GM19238 (cell line): ENCODE data around the gene DGUOK.
"Not testable (repeated sequence)": the region's sequence is repeated elsewhere in the genome, so short reads cannot be mapped to it uniquely, and the experiment has no call there.

Experiments used
- DNase-seq: peaks from one replicate; pipeline ENCODE4 v3.0.0; 2011; ENCODE audit warnings: low spot score; ENCODE audit not compliant: insufficient read length

DGUOK gene

GRCh38 chr2:73920577-73921545, 5.8 kb upstream of the DGUOK start:
- no peak for DNase-seq

GRCh38 chr2:73921581-73921980, 5.1 kb upstream of the DGUOK start:
- DNase-seq: no peak

- DNase-seq: no peak
Measured at GRCh38 chr2:73922681-73923080, 4.0 kb upstream of the DGUOK start.

- DNase-seq: no peak
Measured at GRCh38 chr2:73925033-73925704, 1.5 kb upstream of the DGUOK start.

GRCh38 chr2:73925853-73926492, 707 bp upstream of the DGUOK start:
- DNase-seq: no peak

- DNase-seq: no peak
Measured at GRCh38 chr2:73927344-73927743, 664 bp downstream of the DGUOK start.

GRCh38 chr2:73928963-73929347, 2.3 kb downstream of the DGUOK start:
- DNase-seq: no peak

GRCh38 chr2:73930386-73930785, 3.7 kb downstream of the DGUOK start:
- DNase-seq: no peak

GRCh38 chr2:73931531-73932500, 5.1 kb downstream of the DGUOK start:
- no peak for DNase-seq

- DNase-seq: no peak
Measured at GRCh38 chr2:73933194-73933593, 6.5 kb downstream of the DGUOK start.

GRCh38 chr2:73935641-73936040, 9.0 kb downstream of the DGUOK start:
- DNase-seq: no peak

- no peak for DNase-seq
Measured at GRCh38 chr2:73937103-73937885, 10.6 kb downstream of the DGUOK start.

- no peak for DNase-seq
Measured at GRCh38 chr2:73937899-73938298, 11.2 kb downstream of the DGUOK start.

- no peak for DNase-seq
Measured at GRCh38 chr2:73938718-73939352, 12.2 kb downstream of the DGUOK start.

GRCh38 chr2:73939419-73939818, 12.7 kb downstream of the DGUOK start:
- no peak for DNase-seq

GRCh38 chr2:73940066-73940465, 13.4 kb downstream of the DGUOK start:
- not testable (repeated sequence) for DNase-seq

GRCh38 chr2:73942664-73943063, 16.0 kb downstream of the DGUOK start:
- DNase-seq: no peak

- no peak for DNase-seq
Measured at GRCh38 chr2:73944714-73945113, 18.0 kb downstream of the DGUOK start.

GRCh38 chr2:73946215-73946614, 19.5 kb downstream of the DGUOK start:
- DNase-seq: no peak

GRCh38 chr2:73946666-73947065, 20.0 kb downstream of the DGUOK start:
- DNase-seq: no peak
